Measurements from ENCODE around the gene ERN1.
"Not testable (repeated sequence)": the region's sequence is repeated elsewhere in the genome, so short reads cannot be mapped to it uniquely, and the experiment has no call there.

The ERN1 gene

GRCh38 chr17:64022611-64023063, 107.3 kb downstream of the ERN1 start:
- peak; percentile 55 for DNase-seq

GRCh38 chr17:64020056-64020766, 109.7 kb downstream of the ERN1 start, which contains the start of gene ICAM2:
TSS of gene ICAM2 (minus strand) at chr17:64020633. CDS start at chr17:64006691, 13,942 bp downstream.
- peak; percentile 88 for DNase-seq

GRCh38 chr17:64019551-64019961, 110.4 kb downstream of the ERN1 start:
- DNase-seq = not testable (repeated sequence)

GRCh38 chr17:64017381-64017980, 112.5 kb downstream of the ERN1 start:
- DNase-seq = no peak

GRCh38 chr17:64016974-64017373, 113.0 kb downstream of the ERN1 start:
- DNase-seq = no peak

GRCh38 chr17:64016231-64016784, 113.6 kb downstream of the ERN1 start:
- DNase-seq = peak; percentile 24

- DNase-seq = peak; percentile 17
Observed at GRCh38 chr17:64015447-64015846, 114.5 kb downstream of the ERN1 start.

GRCh38 chr17:64009571-64010402, 120.2 kb downstream of the ERN1 start:
- DNase-seq = peak; percentile 17

GRCh38 chr17:64008830-64009229, 121.1 kb downstream of the ERN1 start:
- peak; percentile 18 for DNase-seq

GRCh38 chr17:64008346-64008745, 121.6 kb downstream of the ERN1 start:
- DNase-seq = peak; percentile 10

GRCh38 chr17:64007838-64008282, 122.1 kb downstream of the ERN1 start:
- no peak for DNase-seq

- DNase-seq = not testable (repeated sequence)
Observed at GRCh38 chr17:64007089-64007837, 122.7 kb downstream of the ERN1 start.

- DNase-seq = no peak
Observed at GRCh38 chr17:64006361-64007088, 123.4 kb downstream of the ERN1 start.

GRCh38 chr17:64005734-64006167, 124.2 kb downstream of the ERN1 start:
- DNase-seq = no peak

- no peak for DNase-seq
Observed at GRCh38 chr17:64004903-64005733, 124.8 kb downstream of the ERN1 start.

- DNase-seq = no peak
Observed at GRCh38 chr17:64004218-64004770, 125.7 kb downstream of the ERN1 start.

- no peak for DNase-seq
Observed at GRCh38 chr17:64003526-64004121, 126.3 kb downstream of the ERN1 start.

- no peak for DNase-seq
Observed at GRCh38 chr17:64002658-64003525, 127.1 kb downstream of the ERN1 start.
